Panc1 (cell line): ENCODE measurements around the gene ZNF519.
"Not testable (repeated sequence)": the region's sequence is repeated elsewhere in the genome, so short reads cannot be mapped to it uniquely, and the experiment has no call there.

Source experiments
- POLR2AphosphoS5 ChIP-seq: IDR thresholded peaks from 2 replicates; pipeline ENCODE4 v1.6.1; 2012; ENCODE audit warnings: mild to moderate bottlenecking, low read depth, low read length, moderate library complexity
- TF ChIP-seq, protein P1 (sequence below): fragments of 450-650 bp; IDR thresholded peaks from 2 replicates; pipeline ENCODE4 v1.5.1; 2017; ENCODE audit warnings: mild to moderate bottlenecking

DNA sequence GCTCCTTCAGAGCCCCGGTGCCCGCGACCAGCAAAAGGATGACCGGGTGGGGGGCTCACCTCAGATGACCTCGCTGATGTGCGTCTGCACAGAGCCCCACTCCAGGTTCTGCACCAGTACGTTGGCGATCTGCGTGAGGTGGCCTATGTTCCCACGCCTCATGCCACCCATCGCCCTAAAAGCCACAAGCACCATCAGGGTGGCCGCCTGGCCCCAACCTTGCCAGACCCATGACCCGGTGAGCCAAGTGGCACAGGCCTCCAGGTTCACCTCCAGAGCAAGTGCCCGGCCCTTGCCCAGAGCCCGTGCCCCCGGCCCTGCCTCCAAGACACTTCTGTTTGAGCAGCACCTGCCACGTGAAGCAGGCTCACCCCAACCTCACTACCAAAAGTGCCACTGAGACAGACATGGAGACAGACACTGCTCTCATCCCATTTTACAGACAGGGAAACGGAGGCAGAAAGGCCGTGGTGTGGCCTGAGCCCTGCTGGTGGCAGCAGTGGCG lies 17.7 kb upstream of the ZNF519 start:
- TF ChIP-seq, protein P1, sequence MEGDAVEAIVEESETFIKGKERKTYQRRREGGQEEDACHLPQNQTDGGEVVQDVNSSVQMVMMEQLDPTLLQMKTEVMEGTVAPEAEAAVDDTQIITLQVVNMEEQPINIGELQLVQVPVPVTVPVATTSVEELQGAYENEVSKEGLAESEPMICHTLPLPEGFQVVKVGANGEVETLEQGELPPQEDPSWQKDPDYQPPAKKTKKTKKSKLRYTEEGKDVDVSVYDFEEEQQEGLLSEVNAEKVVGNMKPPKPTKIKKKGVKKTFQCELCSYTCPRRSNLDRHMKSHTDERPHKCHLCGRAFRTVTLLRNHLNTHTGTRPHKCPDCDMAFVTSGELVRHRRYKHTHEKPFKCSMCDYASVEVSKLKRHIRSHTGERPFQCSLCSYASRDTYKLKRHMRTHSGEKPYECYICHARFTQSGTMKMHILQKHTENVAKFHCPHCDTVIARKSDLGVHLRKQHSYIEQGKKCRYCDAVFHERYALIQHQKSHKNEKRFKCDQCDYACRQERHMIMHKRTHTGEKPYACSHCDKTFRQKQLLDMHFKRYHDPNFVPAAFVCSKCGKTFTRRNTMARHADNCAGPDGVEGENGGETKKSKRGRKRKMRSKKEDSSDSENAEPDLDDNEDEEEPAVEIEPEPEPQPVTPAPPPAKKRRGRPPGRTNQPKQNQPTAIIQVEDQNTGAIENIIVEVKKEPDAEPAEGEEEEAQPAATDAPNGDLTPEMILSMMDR = not testable (repeated sequence)
- not testable (repeated sequence) for TF ChIP-seq POLR2AphosphoS5
